Spleen (tissue), 11 donors: ENCODE results near the gene RBM42. TPM values are rescaled to one million over a fixed set of nuclear protein-coding genes. Genes with fewer than 3 reads are reported as not detected.
"Not testable (repeated sequence)": the region's sequence is repeated elsewhere in the genome, so short reads cannot be mapped to it uniquely, and the experiment has no call there.

ENCODE experiments used
- DNase-seq: peaks from one replicate; pipeline ENCODE4 v3.0.0-alpha.2; 2020
- H3K27ac ChIP-seq, 8 donors: fragments of 200-600 bp; sonication (generic) in 7 of 8; 1 replicate in 4 of 8; 2 replicates in 4 of 8; pipeline versions ENCODE4 v1.5.0 to v1.8.0; 2016 to 2021; ENCODE audit warnings: inconsistent platforms in 4 of 8, mild to moderate bottlenecking in 4 of 8, moderate library complexity in 1 of 8
- H3K27me3 ChIP-seq, 7 donors: fragments of 200-600 bp; sonication (generic) in 6 of 7; replicated peaks in 1 of 7; 1 replicate in 4 of 7; 2 replicates in 3 of 7; pipeline versions ENCODE4 v1.5.0 to v1.8.0; 2016 to 2021; ENCODE audit warnings: inconsistent platforms in 3 of 7, mild to moderate bottlenecking in 1 of 7
- H3K36me3 ChIP-seq, 6 donors: fragments of 200-600 bp; sonication (generic) in 5 of 6; 1 replicate in 4 of 6; 2 replicates in 2 of 6; pipeline versions ENCODE4 v1.5.0 to v1.8.0; 2016 to 2021; ENCODE audit warnings: inconsistent platforms in 2 of 6
- H3K4me1 ChIP-seq, 6 donors: fragments of 200-600 bp; sonication (generic) in 5 of 6; 1 replicate in 3 of 6; 2 replicates in 3 of 6; pipeline versions ENCODE4 v1.5.0 to v1.8.0; 2016 to 2021; ENCODE audit warnings: inconsistent platforms in 3 of 6
- H3K4me3 ChIP-seq, 8 donors: fragments of 200-600 bp; sonication (generic) in 7 of 8; 1 replicate in 4 of 8; 2 replicates in 4 of 8; pipeline versions ENCODE4 v1.5.0 to v1.8.0; 2016 to 2021; ENCODE audit warnings: inconsistent platforms in 4 of 8, mild to moderate bottlenecking in 4 of 8, moderate library complexity in 2 of 8
- H3K9me3 ChIP-seq, 8 donors: fragments of 200-600 bp; sonication (generic) in 7 of 8; 1 replicate in 4 of 8; 2 replicates in 4 of 8; pipeline versions ENCODE4 v1.5.0 to v1.8.0; 2016 to 2021; ENCODE audit warnings: inconsistent platforms in 4 of 8
- POLR2A ChIP-seq, 3 donors: fragments of 450-650 bp; IDR thresholded peaks; one replicate each; pipeline ENCODE4 v1.5.1; 2017; ENCODE audit warnings: antibody characterized with exemption in 3 of 3, mild to moderate bottlenecking in 1 of 3
- POLR2AphosphoS5 ChIP-seq, 3 donors: sonication (generic); formaldehyde crosslinking; IDR thresholded peaks; one replicate each; pipeline ENCODE4 v1.5.1; 2017; ENCODE audit warnings: antibody characterized with exemption in 3 of 3
- WGBS, 5 donors: extraction: QIAGEN DNeasy Blood & Tissue Kit in 3 of 5; methylation state at CpG; one replicate each; pipeline versions ENCODE4 v1.1.5 to v1.1.7; 2013 to 2018; 5-methylcytosine and 5-hydroxymethylcytosine counted together
- intact Hi-C: fragments of 100-400 bp; cut with DNase I; formaldehyde crosslinking; loops from one replicate; pipeline ENCODE4 v1.15.0; 2023; ENCODE audit warnings: low total_unique reads
- polyA plus RNA-seq, 3 donors: library from polyadenylated mRNA; stranded (reverse); fragments of 200-250 nt; gene quantifications; one replicate each; pipeline ENCODE4 v1.2.1, GENCODE V29; 2013
- total RNA-seq, 7 donors: library from RNA; depleted of rRNA in 3 of 7; stranded (reverse); fragments of >200 nt in 3 of 7; fragmentation: NEBNext Ultra II Directional in 4 of 7; extraction: Animal tissue kit (Norgen Biotek cat#: 25700) in 4 of 7; gene quantifications; one replicate each; pipeline versions ENCODE4 v1.1.0 to v1.2.1, GENCODE V29; 2016 to 2021
- TF ChIP-seq, protein P1 (sequence below), 11 experiments: fragments of 200-600 bp in 7 of 11; fragments of 450-650 bp in 4 of 11; sonication (generic) in 4 of 11; IDR thresholded peaks in 8 of 11; conservative IDR thresholded peaks in 3 of 11; 1 replicate in 7 of 11; 2 replicates in 4 of 11; pipeline versions ENCODE4 v1.4.0 to v1.8.0; 2016 to 2021; ENCODE audit warnings: antibody characterized with exemption in 11 of 11, inconsistent platforms in 4 of 11, mild to moderate bottlenecking in 1 of 11
- donor health status: healthy with polysubstance abuse.
- donor health status: DM: no; HTN: no; CAD: no; lungs with moderate emphysema.
- donor health status: DM: no; HTN: no; CAD: no.
- donor health status: Bipolar disorder and iron deficiency.
- donor health status: healthy.
- donor health status: DM: no; HTN: no; CAD: no.
- donor health status: DM: yes; HTN: yes; CAD: no.

The RBM42 gene
- total and polyA plus RNA-seq, 10 donors = 48.2 to 71.9 (median 59.4) TPM

DNA sequence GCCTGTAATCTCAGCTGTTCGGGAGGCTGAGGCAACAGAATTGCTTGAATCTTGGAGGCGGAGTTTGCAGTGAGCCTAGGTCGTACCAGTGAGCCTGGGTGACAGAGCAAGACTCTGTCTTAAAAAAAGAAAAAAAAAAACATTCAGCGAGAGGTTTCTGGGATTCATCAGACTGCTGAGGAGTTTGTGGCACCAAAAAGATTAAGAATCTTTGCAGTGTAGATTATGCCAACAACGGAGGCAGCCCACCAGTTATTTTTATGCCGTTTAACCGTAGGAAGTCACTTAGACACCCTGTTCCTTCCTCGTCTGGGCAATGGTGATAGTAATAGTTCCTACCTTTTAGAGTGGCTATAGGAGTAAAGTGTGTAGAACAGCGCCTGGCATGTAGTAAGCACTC is 21.7 kb downstream of the RBM42 start:
- Histone ChIP-seq H3K27ac (no peak overlapping the region), H3K27me3 (no peaks in the 10 kb centered on the region), H3K4me3 (no peak overlapping the region), H3K4me1 (peaks cover 10 to 52% (median 32%) of the 10 kb centered on the region in 6 donors), H3K36me3 (peaks cover 2 to 59% (median 47%) of the 10 kb centered on the region in 6 donors), H3K9me3 (no peaks in the 10 kb centered on the region)
- WGBS, 5 donors = 42 to 60% (median 51%) methylated on average over 9 of the region's 9 CpGs
- no peak for DNase-seq
- TF ChIP-seq, protein P1, sequence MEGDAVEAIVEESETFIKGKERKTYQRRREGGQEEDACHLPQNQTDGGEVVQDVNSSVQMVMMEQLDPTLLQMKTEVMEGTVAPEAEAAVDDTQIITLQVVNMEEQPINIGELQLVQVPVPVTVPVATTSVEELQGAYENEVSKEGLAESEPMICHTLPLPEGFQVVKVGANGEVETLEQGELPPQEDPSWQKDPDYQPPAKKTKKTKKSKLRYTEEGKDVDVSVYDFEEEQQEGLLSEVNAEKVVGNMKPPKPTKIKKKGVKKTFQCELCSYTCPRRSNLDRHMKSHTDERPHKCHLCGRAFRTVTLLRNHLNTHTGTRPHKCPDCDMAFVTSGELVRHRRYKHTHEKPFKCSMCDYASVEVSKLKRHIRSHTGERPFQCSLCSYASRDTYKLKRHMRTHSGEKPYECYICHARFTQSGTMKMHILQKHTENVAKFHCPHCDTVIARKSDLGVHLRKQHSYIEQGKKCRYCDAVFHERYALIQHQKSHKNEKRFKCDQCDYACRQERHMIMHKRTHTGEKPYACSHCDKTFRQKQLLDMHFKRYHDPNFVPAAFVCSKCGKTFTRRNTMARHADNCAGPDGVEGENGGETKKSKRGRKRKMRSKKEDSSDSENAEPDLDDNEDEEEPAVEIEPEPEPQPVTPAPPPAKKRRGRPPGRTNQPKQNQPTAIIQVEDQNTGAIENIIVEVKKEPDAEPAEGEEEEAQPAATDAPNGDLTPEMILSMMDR (IDR thresholded peaks at IDR 0.05 in 8 of 11, conservative IDR thresholded peaks at IDR 0.05 in 3 of 11) = no peak
- TF ChIP-seq POLR2A (IDR thresholded peaks at IDR 0.05) (no peak), POLR2AphosphoS5 (IDR thresholded peaks at IDR 0.05) (no peak)
- intact Hi-C loops = no loop called here

DNA sequence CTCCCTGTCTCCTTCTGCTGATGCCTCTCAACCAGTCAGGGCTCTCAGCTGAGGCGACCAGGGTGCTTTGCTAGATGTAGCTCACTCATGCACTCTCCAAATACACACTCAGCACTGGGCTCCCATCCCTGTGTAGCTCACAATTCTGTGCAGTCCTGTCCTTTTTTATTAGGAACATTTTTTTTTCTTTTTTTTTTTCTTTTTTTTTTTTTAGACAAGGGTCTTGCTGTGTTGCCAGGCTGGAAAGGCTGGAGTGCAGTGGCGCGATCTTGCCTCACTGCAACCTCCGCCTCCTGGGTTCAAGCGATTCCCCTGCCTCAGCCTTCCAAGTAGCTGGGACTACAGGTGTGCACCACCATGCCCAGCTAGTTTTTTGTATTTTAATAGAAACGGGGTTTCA is 26.0 kb downstream of the RBM42 start:
- intact Hi-C loops, H3K27me3 ChIP-seq, DNase-seq, H3K9me3 ChIP-seq, H3K27ac ChIP-seq, H3K4me3 ChIP-seq: not testable (repeated sequence)
- Histone ChIP-seq H3K36me3 (peaks cover 2 to 100% (median 88%) of the 10 kb centered on the region in 6 donors), H3K4me1 (peaks cover 2 to 21% (median 13%) of the 10 kb centered on the region in 6 donors)
- 87 to 99% (median 95%) methylated on average over 6 of the region's 6 CpGs for WGBS, 5 donors

DNA sequence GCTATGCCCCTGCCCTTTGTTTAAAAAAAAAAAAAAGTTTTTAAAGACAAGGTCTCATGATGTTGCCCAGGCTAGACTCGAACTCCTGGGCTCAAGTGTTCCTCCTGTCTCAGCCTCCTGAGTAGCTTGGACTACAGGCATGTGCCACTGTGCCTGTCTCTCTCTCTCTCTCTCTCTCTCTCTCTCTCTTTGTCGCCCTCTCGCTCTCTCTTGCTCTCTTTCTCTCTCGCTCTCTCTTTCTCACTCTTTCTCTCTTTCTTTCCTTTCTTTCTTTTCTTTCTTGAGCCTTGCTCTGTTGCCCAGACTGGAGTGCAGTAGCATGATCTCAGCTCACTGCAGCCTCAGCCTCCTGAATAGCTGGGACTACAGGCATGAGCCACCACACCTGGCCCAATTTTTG is 26.8 kb downstream of the RBM42 start:
- 78 to 99% (median 97%) methylated on average over 4 of the region's 4 CpGs for WGBS, 5 donors
- Histone ChIP-seq H3K9me3 (no peaks in the 10 kb centered on the region), H3K4me1 (peaks cover 0 to 14% (median 5%) of the 10 kb centered on the region in 6 donors), H3K27me3 (no peaks in the 10 kb centered on the region), H3K4me3 (no peak overlapping the region), H3K27ac (no peak overlapping the region), H3K36me3 (peaks cover 2 to 100% (median 93%) of the 10 kb centered on the region in 6 donors)
- DNase-seq = no peak
- TF ChIP-seq POLR2A (IDR thresholded peaks at IDR 0.05) (no peak), POLR2AphosphoS5 (IDR thresholded peaks at IDR 0.05) (no peak)
- TF ChIP-seq, protein P1 (IDR thresholded peaks at IDR 0.05 in 8 of 11, conservative IDR thresholded peaks at IDR 0.05 in 3 of 11) = no peak
- intact Hi-C loops = no loop called here

DNA sequence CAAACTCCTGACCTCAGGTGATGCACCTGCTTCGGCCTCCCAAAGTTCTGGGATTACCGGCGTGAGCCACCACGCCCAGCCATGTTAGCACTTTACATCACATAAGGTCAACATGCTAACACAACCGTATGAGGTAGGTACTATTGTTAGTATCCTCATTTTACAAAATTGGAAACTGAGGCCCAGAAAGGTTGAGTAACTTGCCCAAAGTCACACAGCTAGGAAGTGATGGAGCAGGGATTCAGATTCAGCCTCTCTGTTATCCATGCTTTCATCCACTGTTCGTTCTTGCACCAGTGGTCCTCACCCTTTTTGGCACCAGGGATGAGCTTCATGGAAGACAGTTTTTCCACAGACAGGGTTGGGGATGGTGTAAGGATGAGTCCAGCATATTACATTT is 27.9 kb downstream of the RBM42 start:
- no peak overlapping the region for H3K4me3 ChIP-seq
- H3K36me3 ChIP-seq = peaks cover 2 to 100% (median 88%) of the 10 kb centered on the region in 6 donors
- no peaks in the 10 kb centered on the region for H3K9me3 ChIP-seq
- H3K4me1 ChIP-seq = peaks cover 0 to 3% (median 0%) of the 10 kb centered on the region in 6 donors
- intact Hi-C loops = no loop called here
- H3K27ac ChIP-seq = no peak overlapping the region
- TF ChIP-seq, protein P1 (IDR thresholded peaks at IDR 0.05 in 8 of 11, conservative IDR thresholded peaks at IDR 0.05 in 3 of 11) = no peak
- H3K27me3 ChIP-seq = no peaks in the 10 kb centered on the region
- 92 to 99% (median 97%) methylated on average over 6 of the region's 6 CpGs for WGBS, 5 donors
- DNase-seq = no peak
